GM23338 (cell line): ENCODE measurements around the gene AFTPH. TPM values are rescaled to one million over a fixed set of nuclear protein-coding genes. Genes with fewer than 3 reads are reported as not detected.

Experiments
- ATAC-seq: fragments of 200-7000 bp; cut with Tn5 transposase; 3 replicates; pipeline ENCODE4 v1.9.1; 2020
- DNase-seq: peaks from one replicate; pipeline ENCODE4 v3.0.0-alpha.2; 2015; ENCODE audit warnings: low spot score
- H2AFZ ChIP-seq: fragments of 200-600 bp; sonication (generic); 2 replicates; pipeline ENCODE4 v1.8.0; 2016; ENCODE audit warnings: antibody characterized with exemption, mild to moderate bottlenecking, moderate library complexity
- H3F3A ChIP-seq: fragments of 200-600 bp; sonication (generic); replicated peaks from 2 replicates; pipeline ENCODE4 v1.8.0; 2017; ENCODE audit warnings: antibody characterized with exemption, mixed run types, low read depth
- H3K27ac ChIP-seq: fragments of 200-600 bp; sonication (generic); 2 replicates; pipeline ENCODE4 v1.6.1; 2016; ENCODE audit warnings: low read depth
- H3K27me3 ChIP-seq: fragments of 200-600 bp; sonication (generic); 2 replicates; pipeline ENCODE4 v1.8.0; 2016; ENCODE audit warnings: mild to moderate bottlenecking, mixed run types, moderate library complexity; ENCODE audit not compliant: insufficient read depth
- H3K36me3 ChIP-seq: fragments of 200-600 bp; sonication (generic); 2 replicates; pipeline ENCODE4 v1.8.0; 2016; ENCODE audit warnings: mild to moderate bottlenecking; ENCODE audit not compliant: insufficient read depth
- H3K4me1 ChIP-seq: fragments of 200-600 bp; sonication (generic); 2 replicates; pipeline ENCODE4 v1.8.0; 2016; ENCODE audit warnings: mild to moderate bottlenecking, moderate library complexity; ENCODE audit not compliant: insufficient read depth
- H3K4me2 ChIP-seq: fragments of 200-600 bp; sonication (generic); 2 replicates; pipeline ENCODE4 v1.7.1; 2017; ENCODE audit warnings: mixed run types
- H3K4me3 ChIP-seq: fragments of 200-600 bp; sonication (generic); 2 replicates; pipeline ENCODE4 v1.6.1; 2016; ENCODE audit warnings: mixed run types
- H3K79me2 ChIP-seq: fragments of 200-600 bp; sonication (generic); replicated peaks from 2 replicates; pipeline ENCODE4 v1.8.0; 2017; ENCODE audit warnings: mild to moderate bottlenecking; ENCODE audit not compliant: insufficient read depth
- H3K9me2 ChIP-seq: fragments of 200-600 bp; sonication (generic); 2 replicates; pipeline ENCODE4 v1.8.0; 2017; ENCODE audit not compliant: insufficient read depth
- H4K20me1 ChIP-seq: fragments of 200-600 bp; sonication (generic); replicated peaks from 2 replicates; pipeline ENCODE4 v1.8.0; 2017; ENCODE audit warnings: mild to moderate bottlenecking; ENCODE audit not compliant: insufficient read depth
- H3K27ac Mint-ChIP-seq: 2 replicates; pipeline ENCODE4 v1.8.0; 2020; ENCODE audit warnings: inconsistent platforms, mild to moderate bottlenecking, moderate library complexity, mixed read lengths
- H3K27me3 Mint-ChIP-seq: 3 replicates; pipeline ENCODE4 v1.8.0; 2022; ENCODE audit warnings: low read depth, mild to moderate bottlenecking, moderate library complexity, mixed read lengths, inconsistent platforms; ENCODE audit not compliant: insufficient read depth, poor library complexity
- H3K36me3 Mint-ChIP-seq: 3 replicates; pipeline ENCODE4 v1.8.0; 2021; ENCODE audit warnings: low read depth, mild to moderate bottlenecking, inconsistent platforms, moderate library complexity, mixed read lengths
- H3K4me1 Mint-ChIP-seq: 3 replicates; pipeline ENCODE4 v1.8.0; 2020; ENCODE audit warnings: mild to moderate bottlenecking, inconsistent platforms, mixed read lengths
- H3K4me3 Mint-ChIP-seq: 3 replicates; pipeline ENCODE4 v1.8.0; 2021; ENCODE audit warnings: moderate library complexity, mild to moderate bottlenecking, inconsistent platforms, mixed read lengths
- H3K9me3 Mint-ChIP-seq: 3 replicates; pipeline ENCODE4 v1.8.0; 2020; ENCODE audit warnings: moderate library complexity, mild to moderate bottlenecking, inconsistent platforms, mixed read lengths
- CREB1 ChIP-seq: fragments of 250-450 bp; sonication (Bioruptor Pico); IDR thresholded peaks from 2 replicates; pipeline ENCODE4 v1.5.0; 2020; ENCODE audit warnings: low read depth, mild to moderate bottlenecking, moderate library complexity
- CTCF ChIP-seq, 2 experiments: fragments of 200-600 bp in 1 of 2; sonication (generic) in 1 of 2; conservative IDR thresholded peaks; 2 replicates each; pipeline versions ENCODE4 v1.5.1 to v1.6.1; 2016 to 2017; ENCODE audit warnings: antibody characterized with exemption in 2 of 2, low read depth in 2 of 2, mild to moderate bottlenecking in 2 of 2, moderate library complexity in 1 of 2
- ETS1 ChIP-seq: IDR thresholded peaks from 2 replicates; pipeline ENCODE4 v1.6.1; 2016; ENCODE audit warnings: antibody characterized with exemption
- EZH2 ChIP-seq: fragments of 200-600 bp; sonication (generic); IDR thresholded peaks from one replicate; pipeline ENCODE4 v1.8.0; 2017; ENCODE audit warnings: antibody characterized with exemption, mild to moderate bottlenecking, low read depth; ENCODE audit not compliant: unreplicated experiment
- EZH2phosphoT487 ChIP-seq: fragments of 200-600 bp; sonication (generic); IDR thresholded peaks from one replicate; pipeline ENCODE4 v1.8.1; 2018; ENCODE audit warnings: antibody characterized with exemption; ENCODE audit not compliant: unreplicated experiment
- JUNB ChIP-seq: IDR thresholded peaks from one replicate; pipeline ENCODE4 v1.6.1; 2016; ENCODE audit warnings: antibody characterized with exemption; ENCODE audit not compliant: unreplicated experiment
- NANOG ChIP-seq: IDR thresholded peaks from 2 replicates; pipeline ENCODE4 v1.6.1; 2016; ENCODE audit warnings: antibody characterized with exemption, borderline replicate concordance
- POLR2AphosphoS5 ChIP-seq: IDR thresholded peaks from 2 replicates; pipeline ENCODE4 v1.6.1; 2016; ENCODE audit warnings: antibody characterized with exemption, low read depth
- REST ChIP-seq: IDR thresholded peaks from one replicate; pipeline ENCODE4 v1.6.1; 2018; ENCODE audit warnings: antibody characterized with exemption; ENCODE audit not compliant: unreplicated experiment
- STAT1 ChIP-seq: IDR thresholded peaks from one replicate; pipeline ENCODE4 v1.6.1; 2016; ENCODE audit warnings: antibody characterized with exemption; ENCODE audit not compliant: unreplicated experiment
- ZNF114 ChIP-seq: fragments of 250-450 bp; sonication (Bioruptor Pico); IDR thresholded peaks from 2 replicates; pipeline ENCODE4 v1.5.0; 2020; ENCODE audit warnings: mild to moderate bottlenecking, moderate library complexity
- ZNF331 ChIP-seq: fragments of 250-450 bp; sonication (Bioruptor Pico); IDR thresholded peaks from 2 replicates; pipeline ENCODE4 v1.5.0; 2020; ENCODE audit warnings: low read depth, mild to moderate bottlenecking, moderate library complexity
- ZNF462 ChIP-seq: fragments of 250-450 bp; sonication (Bioruptor Pico); IDR thresholded peaks from 2 replicates; pipeline ENCODE4 v1.5.0; 2020; ENCODE audit warnings: mild to moderate bottlenecking, moderate library complexity
- polyA plus RNA-seq: library from polyadenylated mRNA; unstranded; fragments of >200 nt; fragmentation: Nextera tagmentation; extraction: Ambion mirVana; gene quantifications from 2 replicates; pipeline ENCODE4 v1.2.1, GENCODE V29; 2016
- total RNA-seq: library from RNA; depleted of rRNA; stranded (reverse); fragments of >200 nt; shearing (Covaris generic); gene quantifications from 2 replicates; pipeline ENCODE4 v1.2.3, GENCODE V29; 2014

The AFTPH gene
- total and polyA plus RNA-seq, 2 experiments from 2014 or later = 14.9 to 20.6 TPM

GRCh38 chr2:64479259-64480117, 44.6 kb upstream of the AFTPH start:
- H2AFZ ChIP-seq = peak overlapping the region; percentile 84
- no peaks in the 10 kb centered on the region for H3F3A ChIP-seq
- no peaks in the 10 kb centered on the region for H3K9me2 ChIP-seq
- H3K36me3 ChIP-seq = no peaks in the 10 kb centered on the region
- H3K27ac ChIP-seq = no peak overlapping the region
- no peaks in the 10 kb centered on the region for H3K27me3 ChIP-seq
- peaks cover 3% of the 10 kb centered on the region for H3K4me1 ChIP-seq
- no peak overlapping the region for H3K4me3 Mint-ChIP-seq
- TF ChIP-seq EZH2 = no peak
- TF ChIP-seq ETS1 = no peak
- no peak for TF ChIP-seq JUNB
- TF ChIP-seq STAT1 = no peak
- no peak for TF ChIP-seq POLR2AphosphoS5
- TF ChIP-seq ZNF114 (CRISPR knock-in tag) = no peak
- no peak for TF ChIP-seq CTCF (conservative IDR thresholded peaks at IDR 0.05; ENCODE audit: low read depth in 2 of 2)
- TF ChIP-seq EZH2phosphoT487 = no peak
- no peak for TF ChIP-seq ZNF331 (CRISPR knock-in tag)
- no peak for TF ChIP-seq REST
- no peak for TF ChIP-seq NANOG
- TF ChIP-seq ZNF462 = no peak
- TF ChIP-seq CREB1 (CRISPR knock-in tag) = no peak
- H3K27ac Mint-ChIP-seq = peak overlapping the region; percentile 35; the same call in 1 of the 2 replicates
- H3K4me1 Mint-ChIP-seq = peaks cover 4% of the 10 kb centered on the region
- no peaks in the 10 kb centered on the region for H3K79me2 ChIP-seq
- no peak for DNase-seq
- H3K27me3 Mint-ChIP-seq = peaks cover 4% of the 10 kb centered on the region
- H3K4me3 ChIP-seq = no peak overlapping the region
- ATAC-seq = peak; percentile 39; the same call in 1 of the 3 replicates
- no peaks in the 10 kb centered on the region for H4K20me1 ChIP-seq
- no peaks in the 10 kb centered on the region for H3K9me3 Mint-ChIP-seq
- H3K4me2 ChIP-seq = no peak overlapping the region
- no peaks in the 10 kb centered on the region for H3K36me3 Mint-ChIP-seq
